ENCODE results near the gene KIF6.

The KIF6 gene

DNA sequence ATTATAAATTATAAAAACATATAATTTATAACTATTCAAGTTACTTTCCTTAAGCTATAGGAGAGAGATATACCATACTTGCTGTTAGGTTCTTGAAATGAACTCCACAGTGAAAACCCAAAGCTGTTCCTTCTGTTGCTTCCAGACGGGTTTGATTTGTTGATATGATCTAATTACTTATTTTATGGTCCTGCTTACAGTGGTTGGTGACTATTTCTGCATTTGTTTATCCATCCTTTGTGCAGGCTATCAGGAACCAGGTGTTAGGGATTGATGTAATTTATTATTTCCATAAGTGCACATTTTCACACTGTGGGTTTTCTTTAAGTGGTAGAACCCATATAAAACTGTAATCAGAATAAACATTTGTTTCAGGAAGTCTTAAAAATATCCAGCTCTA lies 167.1 kb downstream of the KIF6 start:
- H3K4me2 ChIP-seq (ENCODE audit: low read depth, low read length, poor library complexity, severe bottlenecking) = no peak overlapping the region
- no peaks in the 10 kb centered on the region for H3K9me3 ChIP-seq (ENCODE audit: insufficient read depth, low read depth, low read length)
- no peak overlapping the region for H3K9ac ChIP-seq (ENCODE audit: low read depth, low read length, poor library complexity, severe bottlenecking)
- TF ChIP-seq, protein P1, sequence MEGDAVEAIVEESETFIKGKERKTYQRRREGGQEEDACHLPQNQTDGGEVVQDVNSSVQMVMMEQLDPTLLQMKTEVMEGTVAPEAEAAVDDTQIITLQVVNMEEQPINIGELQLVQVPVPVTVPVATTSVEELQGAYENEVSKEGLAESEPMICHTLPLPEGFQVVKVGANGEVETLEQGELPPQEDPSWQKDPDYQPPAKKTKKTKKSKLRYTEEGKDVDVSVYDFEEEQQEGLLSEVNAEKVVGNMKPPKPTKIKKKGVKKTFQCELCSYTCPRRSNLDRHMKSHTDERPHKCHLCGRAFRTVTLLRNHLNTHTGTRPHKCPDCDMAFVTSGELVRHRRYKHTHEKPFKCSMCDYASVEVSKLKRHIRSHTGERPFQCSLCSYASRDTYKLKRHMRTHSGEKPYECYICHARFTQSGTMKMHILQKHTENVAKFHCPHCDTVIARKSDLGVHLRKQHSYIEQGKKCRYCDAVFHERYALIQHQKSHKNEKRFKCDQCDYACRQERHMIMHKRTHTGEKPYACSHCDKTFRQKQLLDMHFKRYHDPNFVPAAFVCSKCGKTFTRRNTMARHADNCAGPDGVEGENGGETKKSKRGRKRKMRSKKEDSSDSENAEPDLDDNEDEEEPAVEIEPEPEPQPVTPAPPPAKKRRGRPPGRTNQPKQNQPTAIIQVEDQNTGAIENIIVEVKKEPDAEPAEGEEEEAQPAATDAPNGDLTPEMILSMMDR (conservative IDR thresholded peaks at IDR 0.05; ENCODE audit: low read length) = no peak
- no peak for TF ChIP-seq EZH2phosphoT487 (IDR thresholded peaks at IDR 0.05; ENCODE audit: borderline replicate concordance)
- no peaks in the 10 kb centered on the region for H3K36me3 ChIP-seq (ENCODE audit: insufficient read depth, low read length)
- no peaks in the 10 kb centered on the region for H3F3A ChIP-seq (ENCODE audit: low read depth)
- no peaks in the 10 kb centered on the region for H3K79me2 ChIP-seq (ENCODE audit: insufficient read depth, low read length)
- no peaks in the 10 kb centered on the region for H4K20me1 ChIP-seq (ENCODE audit: insufficient read depth, low read length, poor library complexity, severe bottlenecking)
- H2AFZ ChIP-seq (ENCODE audit: low read length) = no peak overlapping the region
- no peaks in the 10 kb centered on the region for H3K27me3 ChIP-seq (ENCODE audit: insufficient read depth, low read length, poor library complexity, severe bottlenecking)
- no peak overlapping the region for H3K4me3 ChIP-seq (ENCODE audit: low read length, poor library complexity, severe bottlenecking)
- peaks cover 14% of the 10 kb centered on the region for H3K4me1 ChIP-seq (ENCODE audit: insufficient read depth, low read length, poor library complexity, severe bottlenecking)
- no peaks in the 10 kb centered on the region for H3K9me2 ChIP-seq (replicated peaks; ENCODE audit: low read depth, low read length)

DNA sequence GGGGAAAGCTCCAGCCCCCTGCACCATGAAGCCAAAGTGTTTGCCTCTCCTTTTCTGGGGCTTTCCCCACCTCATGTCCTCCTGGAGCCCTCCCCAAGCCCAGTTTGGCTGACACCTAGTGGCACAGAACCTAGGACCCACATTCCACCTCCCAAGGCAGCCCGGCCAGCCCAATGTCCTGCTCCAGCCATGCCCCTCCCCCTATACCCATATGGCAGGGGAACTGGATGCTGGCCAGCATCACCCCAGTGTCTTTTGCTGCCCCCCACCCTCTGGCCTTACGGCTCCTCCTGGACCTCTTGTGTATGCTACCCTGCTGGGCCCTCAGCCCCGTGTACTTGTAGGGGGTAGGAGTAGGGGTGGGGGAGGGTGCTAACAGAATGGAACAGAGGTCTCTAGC lies 170.1 kb downstream of the KIF6 start:
- H3F3A ChIP-seq (ENCODE audit: low read depth) = no peaks in the 10 kb centered on the region
- TF ChIP-seq, protein P1 (conservative IDR thresholded peaks at IDR 0.05; ENCODE audit: low read length) = no peak
- no peak for TF ChIP-seq EZH2phosphoT487 (IDR thresholded peaks at IDR 0.05; ENCODE audit: borderline replicate concordance)

DNA sequence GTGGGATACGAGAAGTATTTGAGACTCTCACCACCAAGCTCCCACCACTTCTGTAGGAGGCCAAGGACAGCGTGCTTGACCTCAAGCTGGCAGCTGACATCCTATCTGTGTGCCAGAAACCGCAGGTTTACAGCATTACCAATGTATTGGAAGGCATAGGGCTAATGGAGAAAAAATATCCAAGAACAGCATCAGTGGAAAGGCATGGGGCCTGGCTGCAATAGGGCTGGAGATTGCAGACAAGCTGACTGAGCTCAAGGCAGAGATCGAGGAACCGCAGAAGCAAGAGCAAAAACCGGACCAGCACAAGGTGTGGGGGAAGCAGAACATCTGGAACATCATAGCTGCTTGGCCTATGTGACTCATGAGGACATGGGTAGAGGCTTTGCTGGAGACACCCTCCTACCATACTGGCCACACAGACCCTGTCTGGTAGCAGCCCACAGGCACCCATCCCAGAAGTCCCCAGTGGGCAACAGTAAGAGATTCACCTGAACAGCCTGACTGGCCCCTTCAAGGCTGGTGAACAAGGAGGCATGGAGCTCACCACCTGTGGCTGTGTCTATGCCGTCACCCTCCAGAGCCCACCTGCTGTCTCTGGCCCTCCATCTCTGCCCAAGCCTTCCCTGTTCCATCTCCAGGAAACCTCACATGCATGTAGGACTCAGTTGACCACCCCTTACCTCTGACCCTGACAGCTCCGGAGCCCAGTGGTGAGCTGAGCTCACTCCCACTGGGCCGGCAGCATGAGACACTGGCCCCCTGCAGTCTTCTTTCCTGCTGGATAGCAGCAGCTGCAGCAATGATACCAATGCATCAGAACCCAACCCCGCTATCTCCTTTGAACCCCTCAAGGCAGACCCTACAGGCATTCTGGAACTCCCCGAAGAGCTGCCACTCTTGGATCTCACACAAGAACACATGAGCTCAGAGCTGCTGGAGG lies 171.1 kb downstream of the KIF6 start:
- no peak overlapping the region for H2AFZ ChIP-seq (ENCODE audit: low read length)

More for the DNA sequence above, 170.1 kb downstream of the KIF6 start:
- Histone ChIP-seq H3K4me2 (ENCODE audit: low read depth, low read length, poor library complexity, severe bottlenecking) (no peak overlapping the region), H3K9me2 (replicated peaks; ENCODE audit: low read depth, low read length) (no peaks in the 10 kb centered on the region), H3K9me3 (ENCODE audit: insufficient read depth, low read depth, low read length) (no peaks in the 10 kb centered on the region), H3K27me3 (ENCODE audit: insufficient read depth, low read length, poor library complexity, severe bottlenecking) (no peaks in the 10 kb centered on the region), H3K79me2 (ENCODE audit: insufficient read depth, low read length) (no peaks in the 10 kb centered on the region), H4K20me1 (ENCODE audit: insufficient read depth, low read length, poor library complexity, severe bottlenecking) (no peaks in the 10 kb centered on the region), H2AFZ (ENCODE audit: low read length) (no peak overlapping the region), H3K36me3 (ENCODE audit: insufficient read depth, low read length) (no peaks in the 10 kb centered on the region), H3K9ac (ENCODE audit: low read depth, low read length, poor library complexity, severe bottlenecking) (no peak overlapping the region), H3K4me3 (ENCODE audit: low read length, poor library complexity, severe bottlenecking) (no peak overlapping the region), H3K4me1 (ENCODE audit: insufficient read depth, low read length, poor library complexity, severe bottlenecking) (peaks cover 14% of the 10 kb centered on the region)

More for the DNA sequence above, 171.1 kb downstream of the KIF6 start:
- TF ChIP-seq, protein P1 (conservative IDR thresholded peaks at IDR 0.05; ENCODE audit: low read length) = no peak
- no peak for TF ChIP-seq EZH2phosphoT487 (IDR thresholded peaks at IDR 0.05; ENCODE audit: borderline replicate concordance)
- no peaks in the 10 kb centered on the region for H3K9me2 ChIP-seq (replicated peaks; ENCODE audit: low read depth, low read length)
- no peaks in the 10 kb centered on the region for H3F3A ChIP-seq (ENCODE audit: low read depth)
- no peaks in the 10 kb centered on the region for H3K36me3 ChIP-seq (ENCODE audit: insufficient read depth, low read length)
- H3K4me2 ChIP-seq (ENCODE audit: low read depth, low read length, poor library complexity, severe bottlenecking) = no peak overlapping the region
- H3K4me3 ChIP-seq (ENCODE audit: low read length, poor library complexity, severe bottlenecking) = no peak overlapping the region
- H3K9me3 ChIP-seq (ENCODE audit: insufficient read depth, low read depth, low read length) = no peaks in the 10 kb centered on the region
- no peaks in the 10 kb centered on the region for H3K27me3 ChIP-seq (ENCODE audit: insufficient read depth, low read length, poor library complexity, severe bottlenecking)
- H4K20me1 ChIP-seq (ENCODE audit: insufficient read depth, low read length, poor library complexity, severe bottlenecking) = no peaks in the 10 kb centered on the region
- H3K4me1 ChIP-seq (ENCODE audit: insufficient read depth, low read length, poor library complexity, severe bottlenecking) = peaks cover 14% of the 10 kb centered on the region
- no peak overlapping the region for H3K9ac ChIP-seq (ENCODE audit: low read depth, low read length, poor library complexity, severe bottlenecking)
- H3K79me2 ChIP-seq (ENCODE audit: insufficient read depth, low read length) = no peaks in the 10 kb centered on the region

Measured in Loucy (cell line).